Keratinocyte (primary cell): ENCODE data around the gene LBX1.

Experiments used
- CTCF ChIP-seq, 3 experiments: IDR thresholded peaks in 1 of 3; conservative IDR thresholded peaks in 1 of 3; optimal IDR thresholded peaks in 1 of 3; 2 replicates in 2 of 3; 3 replicates in 1 of 3; pipeline versions ENCODE3 to v1.5.1; 2011; ENCODE audit warnings: low read length in 3 of 3, mild to moderate bottlenecking in 3 of 3, moderate library complexity in 2 of 3, control low read depth in 1 of 3, inconsistent platforms in 1 of 3; ENCODE audit not compliant: insufficient read depth in 2 of 3; ENCODE audit errors: extremely low read depth in 1 of 3
- EZH2 ChIP-seq: IDR thresholded peaks from one replicate; pipeline ENCODE4 v1.6.1; 2012; ENCODE audit warnings: inconsistent platforms, mild to moderate bottlenecking, low read length, moderate library complexity

GRCh38 chr10:101249171-101249581 lies 19.9 kb upstream of the LBX1 start:
- TF ChIP-seq CTCF (optimal IDR thresholded peaks at IDR 0.05 in 1 of 3, IDR thresholded peaks at IDR 0.05 in 1 of 3, conservative IDR thresholded peaks at IDR 0.05 in 1 of 3; ENCODE audit: extremely low read depth in 1 of 3, insufficient read depth in 2 of 3, low read length in 3 of 3) (no peak), EZH2 (no peak)
